GM23338 (cell line): ENCODE results near the gene TMEM165. TPM values are rescaled to one million over a fixed set of nuclear protein-coding genes. Genes with fewer than 3 reads are reported as not detected.

Source experiments
- ATAC-seq: fragments of 200-7000 bp; cut with Tn5 transposase; 3 replicates; pipeline ENCODE4 v1.9.1; 2020
- DNase-seq: peaks from one replicate; pipeline ENCODE4 v3.0.0-alpha.2; 2015; ENCODE audit warnings: low spot score
- H2AFZ ChIP-seq: fragments of 200-600 bp; sonication (generic); 2 replicates; pipeline ENCODE4 v1.8.0; 2016; ENCODE audit warnings: antibody characterized with exemption, mild to moderate bottlenecking, moderate library complexity
- H3F3A ChIP-seq: fragments of 200-600 bp; sonication (generic); replicated peaks from 2 replicates; pipeline ENCODE4 v1.8.0; 2017; ENCODE audit warnings: antibody characterized with exemption, mixed run types, low read depth
- H3K27ac ChIP-seq: fragments of 200-600 bp; sonication (generic); 2 replicates; pipeline ENCODE4 v1.6.1; 2016; ENCODE audit warnings: low read depth
- H3K27me3 ChIP-seq: fragments of 200-600 bp; sonication (generic); 2 replicates; pipeline ENCODE4 v1.8.0; 2016; ENCODE audit warnings: mild to moderate bottlenecking, mixed run types, moderate library complexity; ENCODE audit not compliant: insufficient read depth
- H3K36me3 ChIP-seq: fragments of 200-600 bp; sonication (generic); 2 replicates; pipeline ENCODE4 v1.8.0; 2016; ENCODE audit warnings: mild to moderate bottlenecking; ENCODE audit not compliant: insufficient read depth
- H3K4me1 ChIP-seq: fragments of 200-600 bp; sonication (generic); 2 replicates; pipeline ENCODE4 v1.8.0; 2016; ENCODE audit warnings: mild to moderate bottlenecking, moderate library complexity; ENCODE audit not compliant: insufficient read depth
- H3K4me2 ChIP-seq: fragments of 200-600 bp; sonication (generic); 2 replicates; pipeline ENCODE4 v1.7.1; 2017; ENCODE audit warnings: mixed run types
- H3K4me3 ChIP-seq: fragments of 200-600 bp; sonication (generic); 2 replicates; pipeline ENCODE4 v1.6.1; 2016; ENCODE audit warnings: mixed run types
- H3K79me2 ChIP-seq: fragments of 200-600 bp; sonication (generic); replicated peaks from 2 replicates; pipeline ENCODE4 v1.8.0; 2017; ENCODE audit warnings: mild to moderate bottlenecking; ENCODE audit not compliant: insufficient read depth
- H3K9me2 ChIP-seq: fragments of 200-600 bp; sonication (generic); 2 replicates; pipeline ENCODE4 v1.8.0; 2017; ENCODE audit not compliant: insufficient read depth
- H4K20me1 ChIP-seq: fragments of 200-600 bp; sonication (generic); replicated peaks from 2 replicates; pipeline ENCODE4 v1.8.0; 2017; ENCODE audit warnings: mild to moderate bottlenecking; ENCODE audit not compliant: insufficient read depth
- H3K27ac Mint-ChIP-seq: 2 replicates; pipeline ENCODE4 v1.8.0; 2020; ENCODE audit warnings: inconsistent platforms, mild to moderate bottlenecking, moderate library complexity, mixed read lengths
- H3K27me3 Mint-ChIP-seq: 3 replicates; pipeline ENCODE4 v1.8.0; 2022; ENCODE audit warnings: low read depth, mild to moderate bottlenecking, moderate library complexity, mixed read lengths, inconsistent platforms; ENCODE audit not compliant: insufficient read depth, poor library complexity
- H3K36me3 Mint-ChIP-seq: 3 replicates; pipeline ENCODE4 v1.8.0; 2021; ENCODE audit warnings: low read depth, mild to moderate bottlenecking, inconsistent platforms, moderate library complexity, mixed read lengths
- H3K4me1 Mint-ChIP-seq: 3 replicates; pipeline ENCODE4 v1.8.0; 2020; ENCODE audit warnings: mild to moderate bottlenecking, inconsistent platforms, mixed read lengths
- H3K4me3 Mint-ChIP-seq: 3 replicates; pipeline ENCODE4 v1.8.0; 2021; ENCODE audit warnings: moderate library complexity, mild to moderate bottlenecking, inconsistent platforms, mixed read lengths
- H3K9me3 Mint-ChIP-seq: 3 replicates; pipeline ENCODE4 v1.8.0; 2020; ENCODE audit warnings: moderate library complexity, mild to moderate bottlenecking, inconsistent platforms, mixed read lengths
- CREB1 ChIP-seq: fragments of 250-450 bp; sonication (Bioruptor Pico); IDR thresholded peaks from 2 replicates; pipeline ENCODE4 v1.5.0; 2020; ENCODE audit warnings: low read depth, mild to moderate bottlenecking, moderate library complexity
- EZH2 ChIP-seq: fragments of 200-600 bp; sonication (generic); IDR thresholded peaks from one replicate; pipeline ENCODE4 v1.8.0; 2017; ENCODE audit warnings: antibody characterized with exemption, mild to moderate bottlenecking, low read depth; ENCODE audit not compliant: unreplicated experiment
- EZH2phosphoT487 ChIP-seq: fragments of 200-600 bp; sonication (generic); IDR thresholded peaks from one replicate; pipeline ENCODE4 v1.8.1; 2018; ENCODE audit warnings: antibody characterized with exemption; ENCODE audit not compliant: unreplicated experiment
- JUNB ChIP-seq: IDR thresholded peaks from one replicate; pipeline ENCODE4 v1.6.1; 2016; ENCODE audit warnings: antibody characterized with exemption; ENCODE audit not compliant: unreplicated experiment
- NANOG ChIP-seq: IDR thresholded peaks from 2 replicates; pipeline ENCODE4 v1.6.1; 2016; ENCODE audit warnings: antibody characterized with exemption, borderline replicate concordance
- POLR2AphosphoS5 ChIP-seq: IDR thresholded peaks from 2 replicates; pipeline ENCODE4 v1.6.1; 2016; ENCODE audit warnings: antibody characterized with exemption, low read depth
- STAT1 ChIP-seq: IDR thresholded peaks from one replicate; pipeline ENCODE4 v1.6.1; 2016; ENCODE audit warnings: antibody characterized with exemption; ENCODE audit not compliant: unreplicated experiment
- ZNF331 ChIP-seq: fragments of 250-450 bp; sonication (Bioruptor Pico); IDR thresholded peaks from 2 replicates; pipeline ENCODE4 v1.5.0; 2020; ENCODE audit warnings: low read depth, mild to moderate bottlenecking, moderate library complexity
- polyA plus RNA-seq: library from polyadenylated mRNA; unstranded; fragments of >200 nt; fragmentation: Nextera tagmentation; extraction: Ambion mirVana; gene quantifications from 2 replicates; pipeline ENCODE4 v1.2.1, GENCODE V29; 2016
- total RNA-seq: library from RNA; depleted of rRNA; stranded (reverse); fragments of >200 nt; shearing (Covaris generic); gene quantifications from 2 replicates; pipeline ENCODE4 v1.2.3, GENCODE V29; 2014
- TF ChIP-seq, protein P1 (sequence below): IDR thresholded peaks from one replicate; pipeline ENCODE4 v1.6.1; 2018; ENCODE audit warnings: antibody characterized with exemption; ENCODE audit not compliant: unreplicated experiment
- TF ChIP-seq, protein P2 (sequence below): IDR thresholded peaks from 2 replicates; pipeline ENCODE4 v1.6.1; 2016; ENCODE audit warnings: antibody characterized with exemption
- TF ChIP-seq, protein P3 (sequence below), 2 experiments: fragments of 200-600 bp in 1 of 2; sonication (generic) in 1 of 2; conservative IDR thresholded peaks; 2 replicates each; pipeline versions ENCODE4 v1.5.1 to v1.6.1; 2016 to 2017; ENCODE audit warnings: antibody characterized with exemption in 2 of 2, low read depth in 2 of 2, mild to moderate bottlenecking in 2 of 2, moderate library complexity in 1 of 2
- TF ChIP-seq, protein P4 (sequence below): fragments of 250-450 bp; sonication (Bioruptor Pico); IDR thresholded peaks from 2 replicates; pipeline ENCODE4 v1.5.0; 2020; ENCODE audit warnings: mild to moderate bottlenecking, moderate library complexity

The TMEM165 gene
- total and polyA plus RNA-seq, 2 experiments from 2014 or later, result 125 to 171 TPM

DNA sequence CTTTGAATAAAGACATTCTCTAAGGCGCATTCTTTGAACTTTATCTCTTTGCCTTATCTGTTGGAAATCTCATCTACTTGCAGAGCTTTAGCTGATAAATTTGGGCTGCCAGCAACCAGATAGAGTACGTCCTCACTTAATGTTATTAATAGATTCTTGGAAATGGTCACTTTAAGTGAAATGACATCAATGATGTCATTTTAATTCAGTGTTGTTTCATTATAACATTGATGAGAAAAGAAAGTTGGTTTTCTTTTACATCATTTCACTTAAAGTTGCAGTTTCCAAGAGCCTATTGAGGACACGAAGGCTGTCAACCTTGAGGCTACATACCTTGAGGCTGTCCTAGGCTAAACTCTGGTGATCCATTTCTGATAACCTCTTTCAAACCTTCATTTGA lies 9.3 kb downstream of the TMEM165 start:
- H3K4me3 ChIP-seq, result no peak overlapping the region
- no peaks in the 10 kb centered on the region for H3K9me3 Mint-ChIP-seq
- H3K27ac Mint-ChIP-seq, result no peak overlapping the region
- ATAC-seq (no peak), DNase-seq (no peak)
- no peaks in the 10 kb centered on the region for H3K9me2 ChIP-seq
- H3K4me2 ChIP-seq, result no peak overlapping the region
- no peaks in the 10 kb centered on the region for H3K27me3 ChIP-seq
- no peaks in the 10 kb centered on the region for H3F3A ChIP-seq
- no peak overlapping the region for H3K27ac ChIP-seq
- H3K27me3 Mint-ChIP-seq, result peaks cover 2% of the 10 kb centered on the region
- H3K4me3 Mint-ChIP-seq, result no peak overlapping the region
- H4K20me1 ChIP-seq, result peaks cover 68% of the 10 kb centered on the region
- H3K4me1 Mint-ChIP-seq, result peaks cover 16% of the 10 kb centered on the region; the same call in 2 of the 3 replicates
- peaks cover 17% of the 10 kb centered on the region; the same call in 1 of the 2 replicates for H3K4me1 ChIP-seq
- no peak overlapping the region for H2AFZ ChIP-seq
- H3K36me3 Mint-ChIP-seq, result peaks cover 53% of the 10 kb centered on the region
- H3K79me2 ChIP-seq, result peaks cover 96% of the 10 kb centered on the region
- peaks cover 23% of the 10 kb centered on the region for H3K36me3 ChIP-seq
- TF ChIP-seq CREB1, result no peak
- no peak for TF ChIP-seq ZNF331
- no peak for TF ChIP-seq POLR2AphosphoS5
- no peak for TF ChIP-seq EZH2phosphoT487
- no peak for TF ChIP-seq JUNB
- no peak for TF ChIP-seq EZH2
- TF ChIP-seq, protein P1, sequence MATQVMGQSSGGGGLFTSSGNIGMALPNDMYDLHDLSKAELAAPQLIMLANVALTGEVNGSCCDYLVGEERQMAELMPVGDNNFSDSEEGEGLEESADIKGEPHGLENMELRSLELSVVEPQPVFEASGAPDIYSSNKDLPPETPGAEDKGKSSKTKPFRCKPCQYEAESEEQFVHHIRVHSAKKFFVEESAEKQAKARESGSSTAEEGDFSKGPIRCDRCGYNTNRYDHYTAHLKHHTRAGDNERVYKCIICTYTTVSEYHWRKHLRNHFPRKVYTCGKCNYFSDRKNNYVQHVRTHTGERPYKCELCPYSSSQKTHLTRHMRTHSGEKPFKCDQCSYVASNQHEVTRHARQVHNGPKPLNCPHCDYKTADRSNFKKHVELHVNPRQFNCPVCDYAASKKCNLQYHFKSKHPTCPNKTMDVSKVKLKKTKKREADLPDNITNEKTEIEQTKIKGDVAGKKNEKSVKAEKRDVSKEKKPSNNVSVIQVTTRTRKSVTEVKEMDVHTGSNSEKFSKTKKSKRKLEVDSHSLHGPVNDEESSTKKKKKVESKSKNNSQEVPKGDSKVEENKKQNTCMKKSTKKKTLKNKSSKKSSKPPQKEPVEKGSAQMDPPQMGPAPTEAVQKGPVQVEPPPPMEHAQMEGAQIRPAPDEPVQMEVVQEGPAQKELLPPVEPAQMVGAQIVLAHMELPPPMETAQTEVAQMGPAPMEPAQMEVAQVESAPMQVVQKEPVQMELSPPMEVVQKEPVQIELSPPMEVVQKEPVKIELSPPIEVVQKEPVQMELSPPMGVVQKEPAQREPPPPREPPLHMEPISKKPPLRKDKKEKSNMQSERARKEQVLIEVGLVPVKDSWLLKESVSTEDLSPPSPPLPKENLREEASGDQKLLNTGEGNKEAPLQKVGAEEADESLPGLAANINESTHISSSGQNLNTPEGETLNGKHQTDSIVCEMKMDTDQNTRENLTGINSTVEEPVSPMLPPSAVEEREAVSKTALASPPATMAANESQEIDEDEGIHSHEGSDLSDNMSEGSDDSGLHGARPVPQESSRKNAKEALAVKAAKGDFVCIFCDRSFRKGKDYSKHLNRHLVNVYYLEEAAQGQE, result no peak
- TF ChIP-seq, protein P2, sequence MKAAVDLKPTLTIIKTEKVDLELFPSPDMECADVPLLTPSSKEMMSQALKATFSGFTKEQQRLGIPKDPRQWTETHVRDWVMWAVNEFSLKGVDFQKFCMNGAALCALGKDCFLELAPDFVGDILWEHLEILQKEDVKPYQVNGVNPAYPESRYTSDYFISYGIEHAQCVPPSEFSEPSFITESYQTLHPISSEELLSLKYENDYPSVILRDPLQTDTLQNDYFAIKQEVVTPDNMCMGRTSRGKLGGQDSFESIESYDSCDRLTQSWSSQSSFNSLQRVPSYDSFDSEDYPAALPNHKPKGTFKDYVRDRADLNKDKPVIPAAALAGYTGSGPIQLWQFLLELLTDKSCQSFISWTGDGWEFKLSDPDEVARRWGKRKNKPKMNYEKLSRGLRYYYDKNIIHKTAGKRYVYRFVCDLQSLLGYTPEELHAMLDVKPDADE, result no peak
- TF ChIP-seq NANOG, result no peak
- TF ChIP-seq, protein P3, sequence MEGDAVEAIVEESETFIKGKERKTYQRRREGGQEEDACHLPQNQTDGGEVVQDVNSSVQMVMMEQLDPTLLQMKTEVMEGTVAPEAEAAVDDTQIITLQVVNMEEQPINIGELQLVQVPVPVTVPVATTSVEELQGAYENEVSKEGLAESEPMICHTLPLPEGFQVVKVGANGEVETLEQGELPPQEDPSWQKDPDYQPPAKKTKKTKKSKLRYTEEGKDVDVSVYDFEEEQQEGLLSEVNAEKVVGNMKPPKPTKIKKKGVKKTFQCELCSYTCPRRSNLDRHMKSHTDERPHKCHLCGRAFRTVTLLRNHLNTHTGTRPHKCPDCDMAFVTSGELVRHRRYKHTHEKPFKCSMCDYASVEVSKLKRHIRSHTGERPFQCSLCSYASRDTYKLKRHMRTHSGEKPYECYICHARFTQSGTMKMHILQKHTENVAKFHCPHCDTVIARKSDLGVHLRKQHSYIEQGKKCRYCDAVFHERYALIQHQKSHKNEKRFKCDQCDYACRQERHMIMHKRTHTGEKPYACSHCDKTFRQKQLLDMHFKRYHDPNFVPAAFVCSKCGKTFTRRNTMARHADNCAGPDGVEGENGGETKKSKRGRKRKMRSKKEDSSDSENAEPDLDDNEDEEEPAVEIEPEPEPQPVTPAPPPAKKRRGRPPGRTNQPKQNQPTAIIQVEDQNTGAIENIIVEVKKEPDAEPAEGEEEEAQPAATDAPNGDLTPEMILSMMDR (conservative IDR thresholded peaks at IDR 0.05; ENCODE audit: low read depth in 2 of 2), result no peak
- TF ChIP-seq, protein P4, sequence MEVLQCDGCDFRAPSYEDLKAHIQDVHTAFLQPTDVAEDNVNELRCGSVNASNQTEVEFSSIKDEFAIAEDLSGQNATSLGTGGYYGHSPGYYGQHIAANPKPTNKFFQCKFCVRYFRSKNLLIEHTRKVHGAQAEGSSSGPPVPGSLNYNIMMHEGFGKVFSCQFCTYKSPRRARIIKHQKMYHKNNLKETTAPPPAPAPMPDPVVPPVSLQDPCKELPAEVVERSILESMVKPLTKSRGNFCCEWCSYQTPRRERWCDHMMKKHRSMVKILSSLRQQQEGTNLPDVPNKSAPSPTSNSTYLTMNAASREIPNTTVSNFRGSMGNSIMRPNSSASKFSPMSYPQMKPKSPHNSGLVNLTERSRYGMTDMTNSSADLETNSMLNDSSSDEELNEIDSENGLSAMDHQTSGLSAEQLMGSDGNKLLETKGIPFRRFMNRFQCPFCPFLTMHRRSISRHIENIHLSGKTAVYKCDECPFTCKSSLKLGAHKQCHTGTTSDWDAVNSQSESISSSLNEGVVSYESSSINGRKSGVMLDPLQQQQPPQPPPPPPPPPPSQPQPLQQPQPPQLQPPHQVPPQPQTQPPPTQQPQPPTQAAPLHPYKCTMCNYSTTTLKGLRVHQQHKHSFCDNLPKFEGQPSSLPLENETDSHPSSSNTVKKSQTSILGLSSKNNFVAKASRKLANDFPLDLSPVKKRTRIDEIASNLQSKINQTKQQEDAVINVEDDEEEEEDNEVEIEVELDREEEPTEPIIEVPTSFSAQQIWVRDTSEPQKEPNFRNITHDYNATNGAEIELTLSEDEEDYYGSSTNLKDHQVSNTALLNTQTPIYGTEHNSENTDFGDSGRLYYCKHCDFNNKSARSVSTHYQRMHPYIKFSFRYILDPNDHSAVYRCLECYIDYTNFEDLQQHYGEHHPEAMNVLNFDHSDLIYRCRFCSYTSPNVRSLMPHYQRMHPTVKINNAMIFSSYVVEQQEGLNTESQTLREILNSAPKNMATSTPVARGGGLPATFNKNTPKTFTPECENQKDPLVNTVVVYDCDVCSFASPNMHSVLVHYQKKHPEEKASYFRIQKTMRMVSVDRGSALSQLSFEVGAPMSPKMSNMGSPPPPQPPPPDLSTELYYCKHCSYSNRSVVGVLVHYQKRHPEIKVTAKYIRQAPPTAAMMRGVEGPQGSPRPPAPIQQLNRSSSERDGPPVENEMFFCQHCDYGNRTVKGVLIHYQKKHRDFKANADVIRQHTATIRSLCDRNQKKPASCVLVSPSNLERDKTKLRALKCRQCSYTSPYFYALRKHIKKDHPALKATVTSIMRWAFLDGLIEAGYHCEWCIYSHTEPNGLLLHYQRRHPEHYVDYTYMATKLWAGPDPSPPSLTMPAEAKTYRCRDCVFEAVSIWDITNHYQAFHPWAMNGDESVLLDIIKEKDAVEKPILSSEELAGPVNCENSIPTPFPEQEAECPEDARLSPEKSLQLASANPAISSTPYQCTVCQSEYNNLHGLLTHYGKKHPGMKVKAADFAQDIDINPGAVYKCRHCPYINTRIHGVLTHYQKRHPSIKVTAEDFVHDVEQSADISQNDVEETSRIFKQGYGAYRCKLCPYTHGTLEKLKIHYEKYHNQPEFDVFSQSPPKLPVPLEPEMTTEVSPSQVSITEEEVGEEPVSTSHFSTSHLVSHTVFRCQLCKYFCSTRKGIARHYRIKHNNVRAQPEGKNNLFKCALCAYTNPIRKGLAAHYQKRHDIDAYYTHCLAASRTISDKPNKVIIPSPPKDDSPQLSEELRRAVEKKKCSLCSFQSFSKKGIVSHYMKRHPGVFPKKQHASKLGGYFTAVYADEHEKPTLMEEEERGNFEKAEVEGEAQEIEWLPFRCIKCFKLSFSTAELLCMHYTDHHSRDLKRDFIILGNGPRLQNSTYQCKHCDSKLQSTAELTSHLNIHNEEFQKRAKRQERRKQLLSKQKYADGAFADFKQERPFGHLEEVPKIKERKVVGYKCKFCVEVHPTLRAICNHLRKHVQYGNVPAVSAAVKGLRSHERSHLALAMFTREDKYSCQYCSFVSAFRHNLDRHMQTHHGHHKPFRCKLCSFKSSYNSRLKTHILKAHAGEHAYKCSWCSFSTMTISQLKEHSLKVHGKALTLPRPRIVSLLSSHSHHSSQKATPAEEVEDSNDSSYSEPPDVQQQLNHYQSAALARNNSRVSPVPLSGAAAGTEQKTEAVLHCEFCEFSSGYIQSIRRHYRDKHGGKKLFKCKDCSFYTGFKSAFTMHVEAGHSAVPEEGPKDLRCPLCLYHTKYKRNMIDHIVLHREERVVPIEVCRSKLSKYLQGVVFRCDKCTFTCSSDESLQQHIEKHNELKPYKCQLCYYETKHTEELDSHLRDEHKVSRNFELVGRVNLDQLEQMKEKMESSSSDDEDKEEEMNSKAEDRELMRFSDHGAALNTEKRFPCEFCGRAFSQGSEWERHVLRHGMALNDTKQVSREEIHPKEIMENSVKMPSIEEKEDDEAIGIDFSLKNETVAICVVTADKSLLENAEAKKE (CRISPR knock-in tag), result no peak
- TF ChIP-seq STAT1, result no peak
